Stimulated activated CD8-positive, alpha-beta memory T cell treated with anti-CD3 and anti-CD28 coated beads, Interleukin-7, amount 100 ng/mL, for 48 hours (primary cell): ENCODE results near the gene NPAS2.

ENCODE experiments used
- DNase-seq, 2 donors: peaks; one replicate each; pipeline ENCODE4 v3.0.0-alpha.2; 2020; ENCODE audit warnings: low read depth in 1 of 2; ENCODE audit errors: extremely low read depth in 1 of 2

The NPAS2 gene, protein sequence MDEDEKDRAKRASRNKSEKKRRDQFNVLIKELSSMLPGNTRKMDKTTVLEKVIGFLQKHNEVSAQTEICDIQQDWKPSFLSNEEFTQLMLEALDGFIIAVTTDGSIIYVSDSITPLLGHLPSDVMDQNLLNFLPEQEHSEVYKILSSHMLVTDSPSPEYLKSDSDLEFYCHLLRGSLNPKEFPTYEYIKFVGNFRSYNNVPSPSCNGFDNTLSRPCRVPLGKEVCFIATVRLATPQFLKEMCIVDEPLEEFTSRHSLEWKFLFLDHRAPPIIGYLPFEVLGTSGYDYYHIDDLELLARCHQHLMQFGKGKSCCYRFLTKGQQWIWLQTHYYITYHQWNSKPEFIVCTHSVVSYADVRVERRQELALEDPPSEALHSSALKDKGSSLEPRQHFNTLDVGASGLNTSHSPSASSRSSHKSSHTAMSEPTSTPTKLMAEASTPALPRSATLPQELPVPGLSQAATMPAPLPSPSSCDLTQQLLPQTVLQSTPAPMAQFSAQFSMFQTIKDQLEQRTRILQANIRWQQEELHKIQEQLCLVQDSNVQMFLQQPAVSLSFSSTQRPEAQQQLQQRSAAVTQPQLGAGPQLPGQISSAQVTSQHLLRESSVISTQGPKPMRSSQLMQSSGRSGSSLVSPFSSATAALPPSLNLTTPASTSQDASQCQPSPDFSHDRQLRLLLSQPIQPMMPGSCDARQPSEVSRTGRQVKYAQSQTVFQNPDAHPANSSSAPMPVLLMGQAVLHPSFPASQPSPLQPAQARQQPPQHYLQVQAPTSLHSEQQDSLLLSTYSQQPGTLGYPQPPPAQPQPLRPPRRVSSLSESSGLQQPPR

DNA sequence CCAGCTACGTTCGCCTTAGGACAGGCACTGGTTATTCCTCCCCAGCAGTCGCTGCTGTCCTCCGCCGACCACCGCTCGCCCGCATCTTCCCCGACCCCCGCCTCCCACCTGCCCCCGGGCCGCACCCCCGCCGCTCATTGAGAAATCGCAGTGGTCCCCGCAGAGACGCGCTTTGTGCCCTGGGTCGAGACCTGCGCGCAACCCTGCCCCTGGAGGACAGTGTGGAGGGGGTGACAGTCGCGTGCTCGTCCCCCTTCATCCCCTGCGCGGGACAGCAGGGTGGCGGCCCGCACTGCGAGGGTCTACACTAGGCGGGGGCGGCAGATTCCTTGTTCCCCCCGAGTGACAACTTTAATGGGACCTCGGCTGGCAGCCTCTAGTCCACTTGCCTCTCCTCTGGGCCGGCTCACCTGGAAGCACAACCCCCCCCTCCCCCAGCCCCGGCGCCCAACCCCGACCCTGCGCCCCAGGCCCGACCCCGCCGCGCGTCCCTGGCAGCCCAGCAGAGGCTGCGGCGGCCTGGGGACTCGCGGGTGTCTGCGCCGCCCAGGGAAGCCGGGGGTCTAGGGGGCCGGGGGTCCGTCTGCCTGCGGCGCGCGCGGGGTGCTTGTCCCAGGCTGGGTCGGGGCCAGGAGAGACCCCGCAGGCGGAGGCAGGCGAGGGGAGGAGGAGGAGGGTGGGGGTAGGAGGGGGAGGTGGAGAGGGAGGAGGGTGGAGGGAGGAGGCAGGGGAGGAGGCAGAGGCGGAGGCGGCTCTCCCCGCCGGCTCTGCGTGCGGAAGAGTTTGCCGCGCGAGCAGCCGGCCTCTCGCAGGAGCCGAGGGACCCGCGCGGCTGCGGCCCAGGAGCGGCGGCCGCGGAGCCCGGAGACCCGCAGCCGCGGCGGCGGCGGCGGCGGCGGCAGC lies at the start of gene NPAS2:
Gene NPAS2 (plus strand): TSS at position 770 of the 903 bp plus-strand sequence. CDS start 84,616 bp downstream, outside the sequence.
- no peak for DNase-seq

DNA sequence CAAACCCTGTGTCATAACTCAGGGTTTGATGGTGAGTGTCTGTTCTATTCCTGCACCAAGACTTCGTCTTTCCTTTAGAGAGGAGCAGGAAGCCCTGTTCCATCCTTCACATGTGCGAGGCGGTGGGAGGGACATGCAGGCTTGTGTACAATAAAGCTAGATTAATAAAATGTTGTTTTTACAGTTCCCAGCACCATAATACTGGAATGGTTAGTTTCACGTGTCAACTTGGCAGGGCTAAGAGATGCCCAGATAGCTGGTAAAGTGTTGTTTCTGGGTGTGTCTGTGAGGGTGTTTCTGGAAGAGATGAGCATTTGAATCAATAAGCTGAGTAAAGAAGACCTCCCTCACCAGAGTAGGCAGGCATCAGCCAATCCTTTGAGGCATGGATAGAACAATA lies 48.8 kb upstream of the NPAS2 start:
- no peak for DNase-seq

DNA sequence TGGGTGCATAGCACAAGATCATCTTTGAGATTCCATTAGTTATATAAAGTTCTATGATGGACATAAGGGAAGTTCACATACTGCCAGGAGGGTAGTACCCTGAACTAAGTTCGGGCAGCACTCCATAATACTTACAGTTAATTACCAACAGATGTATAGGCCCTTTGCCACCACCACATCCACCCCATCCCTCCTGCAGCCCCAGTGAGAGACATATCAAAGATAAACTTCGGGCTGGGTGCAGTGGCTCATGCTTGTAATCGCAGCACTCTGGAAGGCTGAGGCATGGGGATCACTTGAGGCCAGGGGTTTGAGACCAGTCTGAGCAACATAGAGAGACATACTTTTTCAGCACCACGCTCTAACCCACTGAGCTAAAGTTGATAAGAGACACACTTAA lies 46.4 kb upstream of the NPAS2 start:
- DNase-seq = no peak

DNA sequence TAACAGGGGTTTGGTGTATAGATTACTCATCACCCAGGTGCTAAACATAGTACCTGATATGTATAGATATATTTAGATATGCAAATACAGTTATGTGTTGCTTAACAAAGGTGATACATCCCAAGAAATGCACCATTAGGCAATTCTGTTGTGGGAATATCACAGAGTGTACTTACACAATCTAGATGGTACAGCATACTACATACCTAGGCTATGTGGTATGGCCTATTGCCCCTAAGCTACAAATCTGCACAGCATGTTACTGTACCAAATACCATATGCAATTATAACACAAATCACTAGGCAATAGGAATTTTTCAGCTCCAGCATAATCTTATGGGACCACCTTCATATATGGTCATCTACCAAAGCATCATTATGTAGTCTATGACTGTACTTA lies 43.5 kb upstream of the NPAS2 start:
- DNase-seq = no peak

DNA sequence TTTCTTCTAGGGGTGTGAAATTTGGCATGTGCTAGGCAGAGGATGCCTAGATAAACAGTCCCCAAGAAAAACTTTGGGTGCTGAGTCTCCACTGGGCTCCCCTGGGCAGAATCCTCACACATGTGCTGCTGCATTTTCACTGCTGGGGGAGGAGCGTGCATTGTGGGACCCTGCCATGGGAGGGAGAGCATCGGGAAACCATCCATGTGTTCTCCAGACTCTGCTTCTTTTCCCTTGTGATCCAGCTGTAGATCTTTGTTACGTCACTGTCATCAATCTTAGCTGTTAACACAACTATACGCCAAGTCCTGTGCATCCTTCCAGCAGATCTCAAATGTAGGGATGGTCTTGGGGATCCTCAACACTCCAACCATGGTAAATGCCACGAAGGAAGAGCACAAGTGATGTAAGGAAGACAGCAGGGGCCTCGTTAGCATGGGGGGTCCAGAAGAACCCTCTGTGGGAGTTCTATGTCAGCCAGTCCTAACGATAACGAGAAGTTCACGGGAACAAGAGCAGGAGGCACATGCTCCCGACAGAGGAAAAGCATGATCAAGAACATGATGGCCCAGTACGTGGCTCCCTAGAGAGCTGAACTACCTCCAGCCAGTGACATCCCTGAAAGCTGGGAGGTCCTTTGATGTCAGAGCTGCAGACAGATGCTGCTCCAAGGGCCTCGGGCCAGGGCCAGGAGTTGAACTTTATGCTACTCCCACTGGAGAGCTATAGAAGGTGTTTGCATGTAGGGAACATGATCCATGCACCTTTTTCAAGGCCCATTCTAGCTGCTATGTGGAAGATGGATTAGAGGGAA lies 41.1 kb upstream of the NPAS2 start:
- no peak for DNase-seq

DNA sequence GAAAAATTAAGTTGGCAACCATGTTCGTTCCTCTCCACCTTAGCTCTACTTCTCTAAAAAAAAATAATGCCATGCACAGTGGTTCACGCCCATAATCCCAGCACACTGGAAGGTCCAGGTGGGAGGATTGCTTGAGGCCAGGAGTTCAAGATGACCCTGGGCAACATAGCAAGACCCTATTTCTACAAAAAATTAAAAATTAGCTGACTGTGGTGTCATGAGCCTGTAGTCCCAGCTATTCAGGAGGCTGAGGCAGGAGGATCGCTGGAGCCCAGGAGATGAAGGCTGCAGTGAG lies 40.1 kb upstream of the NPAS2 start:
- DNase-seq = no peak

DNA sequence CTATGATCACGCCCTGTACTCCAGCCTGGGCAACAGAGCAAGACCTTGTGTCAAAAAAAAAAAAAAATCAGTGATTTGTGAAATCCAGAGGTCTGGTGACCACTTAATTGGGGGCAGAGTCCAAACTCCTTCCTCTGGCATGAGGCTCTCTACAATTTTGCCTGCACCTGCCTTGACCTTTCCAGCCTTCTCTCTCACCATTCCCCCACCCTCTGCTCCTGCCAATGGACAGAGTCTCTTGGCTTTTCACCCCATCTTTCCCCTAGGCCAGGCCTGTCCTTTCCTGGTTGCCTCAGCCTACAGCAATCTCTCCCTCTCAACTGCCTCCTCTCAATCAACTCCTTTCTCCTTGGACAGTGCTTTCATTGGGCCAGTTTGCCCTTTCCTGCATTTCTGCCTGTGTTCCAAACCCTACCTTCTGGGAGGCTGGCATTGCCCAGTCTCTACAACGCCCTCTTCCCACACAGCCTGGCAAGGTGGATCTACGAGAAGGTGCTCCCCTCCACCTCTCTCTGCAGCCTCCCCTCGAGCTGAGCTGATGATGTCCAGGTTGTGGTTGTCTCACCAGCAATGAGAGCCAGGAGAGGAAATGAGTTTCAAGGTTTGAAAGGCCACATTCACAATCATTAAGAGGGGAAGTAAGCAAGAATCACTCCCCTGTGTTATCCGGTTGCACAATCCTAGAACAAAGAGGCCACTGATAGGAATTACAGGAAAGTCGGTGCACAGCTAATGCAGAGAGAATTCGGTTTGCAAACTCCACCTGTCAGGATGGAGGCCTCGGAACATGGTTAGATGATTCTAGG lies 39.5 kb upstream of the NPAS2 start:
- no peak for DNase-seq

DNA sequence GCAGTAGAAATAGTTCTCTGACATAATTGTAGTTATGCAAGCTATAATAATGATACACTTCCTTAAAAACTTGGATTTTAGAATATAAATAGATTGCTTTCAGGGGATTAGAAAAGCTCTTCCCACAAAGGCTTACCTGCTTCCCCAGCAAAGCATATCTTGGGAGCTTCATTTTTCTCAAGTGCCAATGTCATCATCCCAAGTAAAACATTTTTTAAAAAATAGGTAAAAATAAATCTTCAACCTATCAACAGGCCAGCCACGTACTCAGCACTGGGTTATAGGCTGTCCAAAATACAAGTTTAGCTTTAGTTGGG lies 39.0 kb upstream of the NPAS2 start:
- DNase-seq = no peak

DNA sequence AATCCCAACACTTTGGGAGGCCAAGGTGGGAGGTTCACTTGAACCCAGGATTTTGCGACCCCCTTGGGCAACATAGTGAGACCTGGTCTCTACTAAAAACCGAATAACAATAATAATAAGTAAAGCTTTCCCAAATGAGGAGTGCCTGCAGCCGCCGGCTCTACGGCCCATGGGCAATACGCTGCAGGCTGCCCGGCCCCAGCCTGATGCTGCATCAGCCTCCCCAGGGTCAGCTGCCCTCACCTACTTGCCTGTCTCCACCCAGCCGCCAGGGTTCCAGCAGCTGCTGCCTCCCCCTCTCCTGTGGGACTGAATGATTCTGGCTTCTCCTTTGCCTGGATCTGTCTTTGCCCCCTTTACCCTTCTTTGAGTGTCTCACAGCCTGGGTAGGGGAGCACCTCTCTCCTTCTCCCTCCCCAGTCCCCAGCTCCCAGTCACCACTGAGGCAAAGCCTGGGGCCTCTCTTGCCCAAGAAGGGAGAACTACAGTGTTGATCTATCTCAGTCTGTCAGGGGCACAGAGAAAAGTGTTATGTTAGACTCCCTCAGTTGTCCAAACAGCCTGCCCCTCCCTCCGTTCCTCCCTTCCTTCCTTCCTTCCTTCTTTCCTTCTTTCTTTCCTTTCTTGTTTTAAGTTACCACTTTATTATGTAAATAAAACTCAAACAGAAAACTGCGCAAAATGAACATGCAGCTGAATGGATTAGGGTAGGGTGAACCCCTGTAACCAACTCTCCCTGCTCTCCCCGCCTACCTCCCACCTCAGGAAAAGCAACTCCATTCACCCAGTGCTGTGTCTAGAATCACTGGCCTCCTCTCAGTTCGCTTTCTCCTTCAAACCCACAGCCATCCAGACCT lies 38.2 kb upstream of the NPAS2 start:
- DNase-seq = no peak

DNA sequence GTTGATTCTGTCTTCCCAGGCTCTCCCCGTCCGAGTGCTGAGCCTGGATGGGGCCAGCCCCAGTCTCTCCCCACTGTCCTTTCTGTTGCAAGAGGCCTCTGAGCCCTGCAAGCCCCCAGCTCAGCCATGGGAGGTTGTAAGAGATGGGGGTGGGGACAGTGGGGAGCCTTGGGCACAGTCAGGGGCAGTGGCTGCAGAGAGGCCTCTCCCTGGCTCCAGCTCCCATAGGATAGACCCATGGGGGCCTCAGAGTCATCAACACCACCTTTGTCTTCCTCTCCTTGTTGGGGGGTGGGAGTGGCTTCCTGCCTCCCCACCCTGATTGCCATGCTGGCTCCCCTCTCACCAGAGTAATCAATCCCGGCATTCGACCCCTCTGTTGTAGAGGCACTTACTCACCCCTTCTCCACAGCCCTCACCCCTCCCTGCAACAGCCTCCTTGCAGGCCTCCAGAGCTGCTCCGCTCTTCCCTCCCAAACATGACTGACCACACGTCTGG lies 37.5 kb upstream of the NPAS2 start:
- no peak for DNase-seq

DNA sequence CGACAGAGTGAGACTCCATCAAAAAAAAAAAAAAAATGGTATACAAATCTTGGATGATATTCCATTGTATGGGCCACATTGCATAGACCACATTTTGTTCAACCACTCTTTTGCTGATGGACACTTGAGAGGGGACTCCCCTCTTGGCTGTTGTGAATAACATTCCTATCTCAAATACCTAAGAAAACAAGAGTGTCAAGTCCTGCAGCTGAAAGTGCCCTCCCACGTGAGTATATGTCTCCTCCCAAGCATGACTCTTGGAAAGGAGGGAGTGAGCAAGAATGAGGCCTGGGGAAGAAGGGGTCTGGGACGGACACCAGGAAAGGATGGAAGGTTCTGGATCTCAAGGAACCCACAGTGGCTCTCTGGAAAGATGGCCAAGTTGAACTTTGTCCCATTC lies 36.0 kb upstream of the NPAS2 start:
- DNase-seq = no peak

DNA sequence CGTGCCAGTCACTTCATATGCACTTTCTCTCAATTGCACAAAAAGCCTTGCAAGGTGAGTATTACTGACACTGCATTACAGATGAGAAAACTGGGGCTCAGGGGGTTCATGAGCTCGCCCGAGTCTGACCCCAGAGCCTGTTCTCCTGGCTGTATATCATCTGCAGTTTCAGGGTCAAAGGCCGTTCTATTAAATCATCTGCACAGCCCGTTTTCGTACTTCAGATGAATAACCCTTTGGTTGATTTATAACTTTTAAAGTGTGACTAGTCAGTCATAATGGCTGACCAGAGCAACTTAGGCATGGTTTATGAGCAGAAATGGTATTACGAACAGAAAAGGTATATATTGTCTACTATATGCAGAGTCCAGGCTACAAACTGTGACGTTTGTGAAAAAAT lies 35.3 kb upstream of the NPAS2 start:
- no peak for DNase-seq

DNA sequence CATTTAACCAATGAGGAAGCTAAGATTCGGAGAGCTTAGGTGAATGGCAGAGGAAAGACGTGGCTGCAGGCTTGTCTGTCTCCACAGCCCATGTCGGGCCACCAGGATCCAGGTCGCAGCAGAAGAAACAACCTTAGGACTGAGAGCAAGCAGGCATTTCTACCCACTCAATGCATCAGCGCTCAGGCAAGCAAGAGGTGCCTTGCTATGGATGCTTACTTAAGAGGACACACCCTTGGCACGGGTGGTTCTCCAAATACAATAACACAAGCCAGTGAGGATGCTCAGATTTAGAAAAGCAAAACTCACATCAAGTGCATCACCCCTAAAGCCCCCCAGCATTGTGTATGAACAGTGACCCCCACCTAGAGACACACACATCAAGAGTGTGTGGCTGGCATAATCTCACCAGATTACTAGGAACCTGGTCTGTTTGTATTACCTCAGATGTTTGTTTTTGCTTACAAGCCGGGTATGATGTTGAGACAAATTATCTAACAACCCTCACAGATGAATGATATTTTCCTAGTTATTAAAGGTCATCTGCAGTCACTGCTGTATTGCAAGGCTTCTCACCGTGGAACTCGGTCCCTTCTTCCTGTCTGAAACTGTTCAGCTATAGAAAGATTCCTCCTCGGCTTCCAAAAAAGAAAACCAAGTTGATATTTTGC lies 34.2 kb upstream of the NPAS2 start:
- DNase-seq = no peak

DNA sequence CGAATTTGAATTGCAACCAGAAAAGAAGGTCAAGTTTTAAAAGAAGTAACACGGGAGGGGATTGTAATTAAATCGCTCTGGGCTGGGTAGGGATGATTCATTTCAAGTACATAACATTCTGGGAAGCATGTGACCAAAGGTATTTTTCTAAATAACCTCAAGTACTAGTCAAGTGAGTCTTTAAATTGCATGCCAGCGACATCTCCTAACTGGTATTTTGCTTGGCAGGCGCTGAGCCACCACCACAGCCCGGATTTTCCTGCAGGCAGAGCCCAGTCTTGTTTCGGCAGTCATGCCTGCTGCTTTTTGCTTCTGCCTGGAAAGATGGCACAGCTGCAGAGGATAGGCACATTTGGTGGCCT lies 33.7 kb upstream of the NPAS2 start:
- no peak for DNase-seq

DNA sequence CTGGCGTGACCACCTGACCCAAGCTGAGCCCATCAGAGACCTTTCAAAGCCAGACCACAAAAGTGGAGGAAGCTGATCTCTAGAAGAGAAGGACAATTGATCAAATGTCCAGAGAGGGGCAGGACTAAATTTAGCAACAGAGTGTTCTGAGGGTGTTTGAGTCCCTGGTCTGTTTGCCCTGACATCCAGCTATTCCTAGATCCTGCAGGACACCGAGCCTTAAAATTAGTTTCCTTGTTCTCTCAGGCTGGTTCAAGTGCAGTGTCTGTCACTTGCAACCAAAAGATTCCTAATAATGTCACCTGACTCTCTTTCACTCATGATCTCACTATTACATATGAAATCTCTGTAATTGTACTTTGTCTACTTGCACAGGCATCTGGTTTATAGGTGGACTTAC lies 33.0 kb upstream of the NPAS2 start:
- no peak for DNase-seq

DNA sequence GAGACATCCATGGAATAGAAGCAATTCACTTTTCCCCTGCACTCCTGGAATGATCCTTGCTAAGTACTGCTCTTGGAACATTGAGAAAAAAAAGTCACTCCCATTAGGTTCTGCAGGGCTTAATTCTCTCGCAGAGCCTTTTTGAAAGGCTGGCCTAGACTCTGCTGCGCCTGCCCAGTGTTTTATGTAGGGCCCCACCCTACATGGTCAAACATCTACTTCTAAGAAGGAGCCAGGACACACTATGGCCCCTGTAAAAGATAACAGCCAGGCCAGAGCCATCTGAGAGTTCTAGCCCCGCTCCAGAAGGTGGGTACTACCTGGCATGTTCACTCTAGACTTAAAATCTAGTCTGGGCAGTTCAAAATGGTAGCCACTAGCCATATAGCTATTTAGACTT lies 30.6 kb upstream of the NPAS2 start:
- no peak for DNase-seq

DNA sequence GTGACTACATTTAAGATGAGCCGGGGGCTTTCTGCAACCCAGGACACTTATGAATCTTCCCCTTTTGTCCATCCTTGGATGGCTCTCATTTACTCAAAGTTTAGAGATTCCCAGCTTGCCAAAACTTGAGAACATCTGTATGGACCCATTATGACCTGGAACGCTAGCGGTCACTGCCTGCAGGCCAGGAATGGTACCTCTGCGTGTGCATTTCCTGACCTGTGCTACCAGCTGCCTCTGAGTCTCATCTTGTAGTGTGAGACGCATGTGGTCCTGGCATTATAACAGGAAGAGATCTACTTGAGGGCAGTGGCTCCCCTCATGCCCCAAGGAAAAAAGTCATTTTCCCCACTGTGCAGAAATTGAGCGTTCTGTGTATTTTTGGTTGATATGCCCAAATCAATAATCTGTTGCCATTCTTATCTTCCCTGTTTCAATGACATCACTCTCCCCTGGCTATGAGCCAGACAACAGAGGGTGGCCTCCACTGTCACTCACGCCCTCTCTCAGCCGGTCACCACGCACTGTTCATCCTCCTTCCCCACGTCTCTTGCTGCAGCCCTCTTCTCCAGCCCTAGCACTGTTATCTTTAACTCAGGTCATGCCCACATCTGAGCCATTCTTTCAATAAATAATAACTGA lies 28.5 kb upstream of the NPAS2 start:
- no peak for DNase-seq

DNA sequence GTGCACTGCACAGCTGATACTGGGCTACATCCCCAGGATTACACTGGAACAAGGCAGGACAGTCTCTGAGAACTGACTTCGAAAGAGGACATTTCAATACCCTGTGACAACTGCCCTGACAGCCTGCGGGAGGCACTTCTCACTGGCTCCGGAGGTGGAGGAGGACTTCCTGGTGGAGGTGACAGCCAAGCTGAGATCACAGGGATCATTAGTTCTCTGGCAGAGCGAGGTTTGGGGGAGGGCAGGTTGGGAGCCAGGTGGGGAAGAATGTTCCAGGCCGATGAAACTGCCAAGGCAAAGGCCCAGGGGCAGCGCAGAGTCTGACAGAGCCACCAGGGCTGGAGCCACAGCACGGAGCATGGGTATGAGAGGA lies 28.0 kb upstream of the NPAS2 start:
- DNase-seq = no peak
